ENCODE results near the gene RALGDS.
"Not testable (repeated sequence)": the region's sequence is repeated elsewhere in the genome, so short reads cannot be mapped to it uniquely, and the experiment has no call there.

RALGDS gene

DNA sequence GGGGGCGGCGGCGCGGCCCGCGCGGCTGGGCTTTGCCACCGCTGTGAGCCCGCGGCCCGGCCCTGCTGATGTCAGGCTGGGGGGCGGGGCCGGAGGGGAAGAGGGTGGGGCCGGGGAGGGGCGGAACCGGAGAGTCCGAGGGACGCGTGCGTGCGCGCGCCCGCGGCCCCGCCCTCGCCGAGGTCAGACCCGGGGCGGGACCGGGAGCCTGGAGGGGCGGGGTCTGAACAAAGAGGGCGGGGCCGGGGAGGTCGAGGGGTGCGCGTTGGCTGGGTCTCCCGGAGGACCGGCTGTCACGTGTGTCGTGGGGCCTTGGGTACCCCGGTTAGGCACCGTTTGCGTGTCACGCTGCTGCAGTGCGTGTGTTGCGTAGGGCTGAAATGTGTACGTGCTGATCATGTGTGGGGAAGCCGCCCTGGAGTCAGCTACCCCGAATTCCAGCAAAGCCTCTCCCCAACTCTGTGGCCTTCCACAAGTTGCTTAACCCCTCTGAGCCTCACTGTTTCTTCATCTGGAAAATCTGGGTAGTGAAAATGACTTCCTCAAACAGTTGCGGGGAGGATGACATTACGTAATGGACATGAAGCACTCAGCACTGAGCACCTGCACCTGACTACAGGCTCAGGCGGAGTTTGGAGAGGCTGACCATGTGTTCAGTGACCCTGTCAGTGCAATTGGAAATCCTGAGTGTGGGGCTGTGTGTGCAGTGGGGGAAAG lies at the start of gene RALGDS:
RALGDS (minus strand) TSS at position 43 of the 717 bp plus-strand sequence. CDS start 86 bp downstream, outside the sequence.
- peak; percentile 85 for DNase-seq

DNA sequence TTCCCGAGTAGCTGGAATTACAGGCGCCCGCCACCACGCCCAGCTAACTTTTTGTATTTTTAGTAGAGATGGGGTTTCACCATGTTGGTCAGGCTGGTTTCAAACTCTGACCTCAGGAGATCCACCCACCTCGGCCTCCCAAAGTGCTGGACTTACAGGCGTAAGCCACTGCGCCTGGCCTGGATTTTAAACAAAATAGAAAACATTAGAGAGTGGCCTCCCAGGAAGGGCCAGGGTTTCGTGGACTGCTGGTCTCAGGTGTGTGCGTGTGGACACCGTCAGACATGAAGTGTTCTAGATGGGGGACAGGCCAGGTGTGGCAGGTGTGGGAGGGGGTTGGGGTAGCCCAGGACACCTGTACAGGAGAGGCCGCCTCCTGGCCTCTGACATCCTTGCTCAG lies 49.7 kb upstream of the RALGDS start:
- DNase-seq, result no peak

DNA sequence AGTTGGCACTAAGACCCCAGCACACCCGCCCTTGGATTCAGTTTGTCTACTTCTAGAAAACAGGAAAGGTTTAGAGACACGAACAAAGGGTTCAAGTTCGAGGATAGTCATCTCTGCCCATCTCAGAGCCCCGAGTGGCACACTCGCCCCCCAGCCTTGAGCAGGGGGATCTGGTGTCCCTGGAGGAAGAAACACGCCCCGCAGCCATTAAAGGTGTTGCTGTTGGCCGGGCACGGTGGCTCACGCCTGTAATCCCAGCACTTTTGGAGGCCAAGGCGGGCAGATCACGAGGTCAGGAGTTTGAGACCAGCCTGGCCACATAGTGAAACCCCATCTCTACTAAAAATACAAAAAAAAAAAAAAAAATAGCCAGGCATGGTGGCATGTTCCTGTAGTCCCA lies 48.6 kb upstream of the RALGDS start:
- DNase-seq, result not testable (repeated sequence)

DNA sequence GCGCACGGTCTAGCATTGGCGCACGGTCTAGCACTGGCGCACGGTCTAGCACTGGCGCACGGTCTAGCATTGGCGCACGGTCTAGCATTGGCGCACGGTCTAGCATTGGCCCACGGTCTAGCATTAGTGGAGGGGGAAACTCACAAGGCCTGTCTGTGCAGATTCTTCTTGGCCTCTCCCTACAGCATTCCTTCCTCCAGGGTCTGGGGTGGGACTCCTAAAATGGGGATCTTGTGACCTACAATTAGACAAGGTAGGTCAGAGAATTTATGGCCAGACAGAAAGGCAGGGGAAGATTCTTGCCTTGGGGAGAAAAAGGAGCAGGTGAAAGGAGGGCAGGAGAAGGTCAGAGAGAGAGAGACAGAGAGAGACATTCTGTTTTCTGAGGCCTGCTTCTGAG lies 48.1 kb upstream of the RALGDS start:
- DNase-seq, result no peak

DNA sequence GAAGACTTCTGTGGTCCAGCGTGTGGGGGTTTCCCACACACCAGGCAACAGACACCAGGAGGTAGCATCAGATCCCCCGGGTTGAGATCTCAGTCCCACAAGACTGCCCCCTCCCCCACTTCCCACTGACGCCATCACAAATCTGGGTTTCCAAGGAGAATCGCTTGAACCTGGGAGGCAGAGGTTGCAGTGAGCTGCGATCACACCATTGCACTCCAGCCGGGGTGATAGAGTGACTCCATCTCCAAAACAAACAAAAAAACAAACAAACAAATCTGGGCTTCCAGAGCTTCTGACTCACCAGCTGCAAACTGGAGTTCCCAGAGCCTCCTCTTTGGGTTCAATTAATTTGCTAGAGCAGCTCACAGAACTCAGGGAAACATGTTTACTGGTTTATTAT lies 47.4 kb upstream of the RALGDS start:
- no peak for DNase-seq

DNA sequence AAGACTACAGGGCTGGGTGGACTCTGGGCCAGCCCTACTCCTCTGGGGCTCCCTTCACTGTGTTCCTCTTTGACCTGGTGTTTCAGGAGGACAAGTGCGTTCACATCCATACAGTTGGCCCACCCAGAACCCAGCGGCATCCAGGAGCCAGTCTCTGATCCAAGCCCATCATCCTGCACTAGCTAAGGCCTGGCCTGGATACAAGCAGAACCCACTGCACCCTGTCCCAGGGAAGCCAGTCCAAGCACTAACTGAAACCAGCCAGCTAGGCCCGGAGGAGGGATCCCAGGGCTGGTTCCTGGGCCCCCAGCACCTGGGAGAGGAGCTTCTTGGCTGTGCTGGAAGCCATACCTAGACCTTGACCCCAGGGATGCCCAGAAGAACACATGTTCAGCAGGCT lies 46.7 kb upstream of the RALGDS start:
- DNase-seq, result no peak

DNA sequence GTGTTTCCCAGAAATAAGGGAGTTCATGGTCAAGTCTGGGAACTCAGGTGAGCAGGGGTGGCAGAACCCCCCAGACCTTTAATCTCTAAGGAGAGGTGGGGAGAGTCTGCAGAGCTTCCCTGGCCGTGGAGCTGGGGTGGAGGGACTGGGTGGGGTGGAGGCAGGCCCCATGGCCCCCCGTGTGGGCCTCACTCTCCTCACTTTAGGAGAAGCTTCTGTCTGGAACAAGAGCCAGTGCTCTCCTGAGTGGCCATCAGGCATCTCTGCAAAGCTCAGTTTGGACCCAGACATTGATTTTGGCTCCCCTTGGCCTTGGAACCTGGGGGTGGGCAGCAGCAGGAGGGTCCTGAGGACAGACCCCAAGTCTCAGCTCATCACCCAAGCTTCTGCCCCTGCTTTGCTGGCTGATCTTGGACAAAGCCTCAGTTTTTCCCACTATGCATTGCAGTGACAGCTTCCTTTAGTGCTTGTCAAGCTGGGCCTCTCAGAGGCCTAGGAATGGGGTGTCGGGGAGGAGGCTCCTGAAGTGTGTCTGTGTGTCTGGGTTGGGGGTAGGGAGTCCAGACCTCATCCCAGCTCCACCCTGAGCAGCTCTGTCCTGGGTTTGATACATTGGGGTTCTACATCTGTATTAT lies 46.2 kb upstream of the RALGDS start:
- DNase-seq, result no peak

DNA sequence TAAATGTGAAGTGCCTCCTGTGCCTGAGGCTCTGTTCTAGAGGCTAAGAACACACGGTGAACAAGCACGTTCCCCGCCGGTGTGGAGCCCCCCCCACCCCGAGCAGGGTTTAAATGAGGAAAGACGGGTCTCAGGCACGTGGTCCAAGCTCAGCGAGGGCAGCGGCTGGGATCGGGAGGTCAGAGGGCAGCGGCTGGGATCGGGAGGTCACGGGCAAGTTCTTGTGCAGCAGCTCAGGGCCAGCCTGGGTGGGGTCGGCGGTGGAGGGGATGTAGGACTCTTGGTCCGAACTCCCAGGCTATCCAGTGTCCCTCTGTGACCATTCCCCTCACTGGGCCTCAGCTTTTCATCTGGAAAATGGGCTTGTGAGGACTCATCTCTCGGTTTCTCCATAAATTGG lies 45.4 kb upstream of the RALGDS start:
- no peak for DNase-seq

DNA sequence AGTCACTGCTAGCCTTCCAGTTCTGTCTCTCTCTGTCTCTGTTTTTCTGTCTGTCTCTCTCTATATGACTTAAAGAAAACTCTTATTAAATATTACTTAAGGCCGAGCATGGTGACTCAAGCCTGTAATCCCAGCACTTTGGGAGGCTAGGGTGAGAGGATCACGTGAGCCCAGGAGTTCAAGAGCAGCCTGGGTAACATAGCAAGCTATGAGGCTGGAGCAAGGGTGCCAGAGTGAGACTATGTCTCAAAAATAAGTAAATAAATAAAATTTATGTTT lies 44.4 kb upstream of the RALGDS start:
- no peak for DNase-seq

DNA sequence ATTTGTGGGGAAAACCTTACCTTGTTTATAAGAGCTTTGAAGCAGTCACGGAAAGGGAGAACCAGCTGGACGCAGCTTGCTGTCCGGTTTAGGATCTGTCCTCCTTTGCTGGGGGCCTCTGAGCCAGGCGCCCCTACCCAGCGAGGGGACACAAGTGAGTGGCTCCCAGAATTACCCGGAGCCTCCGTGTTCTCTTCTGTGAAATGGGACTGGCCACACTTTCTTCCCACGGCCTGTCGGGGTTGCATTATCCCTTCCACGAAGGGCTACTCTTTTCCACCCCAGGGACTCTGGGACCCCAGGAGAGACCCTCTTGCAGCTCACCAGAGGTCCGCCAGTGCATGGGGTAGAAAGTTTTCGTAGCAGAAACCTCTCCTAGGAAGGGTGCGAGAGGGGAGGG lies 43.2 kb upstream of the RALGDS start:
- no peak for DNase-seq

DNA sequence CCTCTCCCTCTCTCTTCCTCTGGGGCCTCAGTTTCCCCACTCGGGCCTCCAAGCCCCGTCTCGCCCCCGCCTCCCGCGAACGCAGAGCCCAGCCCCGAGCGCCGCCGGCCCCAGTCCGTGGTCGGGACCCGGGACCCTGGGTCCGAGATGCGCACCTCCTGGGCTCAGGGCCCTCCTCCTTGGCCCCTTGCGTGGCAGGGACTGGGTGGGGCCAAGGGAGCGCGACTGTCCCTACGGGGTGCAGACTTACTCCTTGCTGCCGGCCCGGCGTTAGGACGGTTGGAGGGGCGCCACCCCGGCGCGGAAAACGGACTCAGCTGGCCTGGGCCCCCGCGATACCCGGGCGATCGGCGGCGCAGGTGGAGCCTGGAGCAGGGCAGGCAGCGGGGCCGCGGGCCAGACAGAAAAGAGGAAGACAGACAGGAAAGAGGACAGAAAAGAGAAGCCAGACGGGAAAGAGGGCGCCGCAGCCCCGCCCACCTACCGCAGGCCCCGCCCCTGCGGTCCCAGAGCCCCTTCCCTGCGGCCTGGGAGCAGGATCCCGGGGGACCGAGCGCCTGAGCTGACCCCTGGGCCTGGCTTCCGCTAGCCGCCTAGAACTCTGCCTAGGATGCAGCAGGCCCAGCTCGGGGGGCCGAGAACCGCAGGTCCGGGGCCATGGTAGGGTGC lies 42.6 kb upstream of the RALGDS start, which contains the start of gene GBGT1:
GBGT1 (minus strand) TSS at position 411 of the 669 bp plus-strand sequence. CDS start 1,502 bp downstream, outside the sequence.
- no peak for DNase-seq

DNA sequence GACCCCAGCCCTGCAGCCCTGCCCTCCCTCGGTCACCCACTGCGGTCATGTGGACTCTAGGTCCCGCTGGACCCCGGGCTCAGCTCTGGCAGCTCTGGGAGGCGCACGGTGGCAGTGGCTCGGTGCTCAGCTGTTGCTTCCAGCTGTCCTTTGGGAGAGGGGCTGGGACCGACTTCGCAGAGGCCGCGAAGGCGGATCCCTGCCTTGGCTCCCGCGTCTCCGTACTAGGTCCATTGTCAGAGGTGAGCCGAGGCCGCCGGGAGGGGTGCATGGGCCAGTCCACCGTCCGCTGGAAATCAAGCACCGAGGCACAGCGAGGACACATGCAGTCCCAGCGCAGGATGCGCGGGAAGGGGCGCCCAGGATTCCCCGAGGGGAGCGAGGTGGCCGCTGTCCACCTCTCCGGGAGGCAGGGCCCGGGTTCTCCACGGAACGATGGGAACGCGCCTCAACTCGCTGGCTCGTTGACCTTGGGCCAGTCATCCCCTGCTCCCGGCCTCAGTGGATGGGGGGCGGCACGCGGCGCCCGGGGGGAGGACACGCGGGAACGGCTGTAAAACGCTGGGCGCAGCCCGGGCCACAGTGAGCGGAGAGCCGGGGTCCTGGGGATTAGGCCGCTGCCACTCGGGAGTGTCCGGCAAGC lies 41.9 kb upstream of the RALGDS start:
- no peak for DNase-seq

DNA sequence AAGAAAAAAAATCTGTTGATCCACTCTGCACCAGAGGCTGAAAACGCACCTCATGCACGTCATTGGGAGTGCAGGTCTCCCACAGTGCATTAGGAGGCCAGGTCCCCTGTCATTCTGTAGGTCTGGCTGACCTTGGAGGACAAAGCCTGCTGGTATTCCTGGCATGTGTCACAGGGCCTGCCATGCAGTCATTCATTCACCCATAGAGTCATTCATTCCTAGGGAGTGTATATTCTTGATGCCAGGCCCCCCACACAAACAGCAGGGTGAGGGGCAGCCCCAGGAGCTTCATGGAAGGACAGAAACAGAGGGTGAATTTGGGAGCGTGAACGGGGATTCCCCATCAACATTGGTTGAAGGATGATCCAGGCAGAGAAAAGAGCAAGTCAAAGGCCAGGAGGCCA lies 40.5 kb upstream of the RALGDS start:
- DNase-seq, result no peak

DNA sequence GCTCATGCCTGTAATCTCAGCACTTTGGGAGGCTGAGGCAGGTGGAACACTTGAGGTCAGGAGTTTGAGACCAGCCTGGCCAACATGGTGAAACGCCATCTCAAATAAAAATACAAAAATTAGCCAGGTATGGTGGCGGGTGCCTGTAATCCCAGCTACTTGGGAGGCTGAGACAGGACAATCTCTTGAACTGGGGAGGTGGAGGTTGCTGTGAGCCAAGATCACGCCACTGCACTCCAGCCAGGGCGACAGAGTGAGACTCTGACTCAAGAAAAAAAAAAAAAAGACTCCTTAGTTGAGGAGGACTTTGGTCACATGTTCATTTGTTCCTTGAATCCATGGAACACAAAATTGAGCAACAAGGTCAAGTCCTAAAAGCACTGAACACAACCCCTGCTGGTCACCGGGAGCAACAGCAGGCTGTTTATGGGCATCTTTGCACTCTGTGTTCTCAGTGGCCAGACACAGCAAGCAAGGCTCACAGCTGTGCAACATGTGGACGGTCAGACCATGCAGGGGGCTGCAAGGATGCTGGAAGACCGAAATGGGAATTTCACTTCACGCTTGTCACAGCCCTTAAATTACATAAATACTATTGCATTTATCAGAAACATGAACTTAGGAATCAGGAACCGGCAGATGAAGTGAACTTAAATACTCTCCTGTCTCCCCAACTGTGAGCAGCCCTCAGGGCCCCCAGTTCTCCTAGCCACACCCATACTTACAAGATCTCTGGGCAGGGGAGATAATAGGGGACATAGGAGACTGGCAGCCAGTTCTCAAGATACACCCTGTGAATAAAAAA lies 39.9 kb upstream of the RALGDS start:
- DNase-seq, result peak; percentile 21

DNA sequence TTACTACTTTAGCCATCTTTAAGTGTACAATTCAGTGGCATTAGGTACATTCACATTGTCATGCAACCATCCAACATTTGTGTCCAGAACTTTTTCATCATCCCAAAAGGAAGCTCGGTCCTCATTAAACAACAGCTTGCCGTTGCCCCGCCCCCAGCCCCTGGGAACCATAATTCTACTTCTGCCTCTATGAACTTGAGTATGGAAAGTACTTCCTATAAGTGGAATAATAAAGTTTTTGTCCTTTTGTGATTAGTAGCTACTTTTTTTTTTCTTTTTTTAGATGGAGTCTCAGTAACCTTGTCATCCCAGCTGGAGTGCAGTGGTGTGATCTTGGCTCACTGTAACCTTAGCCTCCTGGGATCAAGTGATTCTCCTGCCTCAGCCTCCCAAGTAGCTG lies 37.7 kb upstream of the RALGDS start:
- no peak for DNase-seq

DNA sequence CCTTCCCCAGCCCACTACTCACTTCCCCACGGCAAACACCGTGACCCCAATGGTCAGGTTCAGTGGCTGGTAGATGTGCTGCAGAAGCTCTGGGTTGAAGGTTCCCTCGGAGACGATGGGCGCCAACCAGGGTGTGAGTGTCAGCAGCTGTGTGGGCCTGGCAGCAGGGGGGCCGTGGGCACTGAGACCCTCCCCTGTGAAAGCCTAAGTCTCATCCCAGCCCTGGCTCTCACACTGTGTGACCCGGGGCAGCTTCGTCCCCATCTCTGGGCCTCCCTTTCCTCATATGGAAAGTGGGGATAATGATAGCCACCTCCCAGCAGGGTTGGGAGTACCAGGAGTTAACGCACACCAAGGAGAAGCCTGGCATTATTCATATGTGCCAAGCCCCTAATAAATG lies 34.1 kb upstream of the RALGDS start:
- DNase-seq, result no peak

DNA sequence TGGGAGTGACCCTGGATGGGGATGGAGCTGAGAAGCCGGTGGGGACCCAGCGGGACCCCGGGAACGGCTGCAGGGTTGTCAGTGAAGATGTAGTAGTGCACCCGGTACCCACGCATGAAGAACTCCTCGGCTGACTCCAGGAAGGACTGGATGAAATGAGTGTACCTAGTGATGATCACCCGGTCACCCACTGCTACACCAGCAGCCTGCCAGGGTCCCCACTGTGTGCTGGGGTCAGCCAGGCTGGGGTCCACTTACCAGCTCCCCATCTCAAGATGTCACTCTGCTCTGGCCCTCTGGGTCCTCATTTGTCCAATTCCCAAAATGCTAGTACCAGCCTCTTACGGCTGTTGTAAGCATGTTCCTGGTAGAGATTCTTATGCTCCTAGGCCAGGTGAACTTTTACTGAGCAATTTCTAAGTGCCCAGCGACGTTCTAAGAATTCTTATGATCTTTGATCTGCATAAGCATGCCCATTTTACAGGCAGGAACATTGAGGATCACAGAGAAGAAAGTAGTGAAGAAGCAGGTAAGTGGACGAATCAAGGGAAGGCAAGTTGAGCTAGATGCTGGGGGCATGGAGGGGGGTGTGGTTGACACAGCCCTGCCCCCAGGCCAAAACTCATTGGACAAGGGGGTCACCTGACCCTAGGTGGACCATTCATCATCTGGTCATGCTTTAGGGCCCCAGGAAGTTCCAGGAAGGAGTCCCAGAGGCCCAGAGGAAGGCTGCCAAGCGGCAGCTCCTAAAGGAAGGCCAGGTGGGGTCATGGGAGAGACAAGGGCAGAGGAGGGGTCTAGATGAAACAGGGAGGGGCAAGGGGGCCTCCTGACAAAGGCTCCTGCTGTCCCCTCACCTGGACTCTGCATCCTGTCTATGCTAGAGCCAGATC lies 33.3 kb upstream of the RALGDS start:
- DNase-seq, result no peak

DNA sequence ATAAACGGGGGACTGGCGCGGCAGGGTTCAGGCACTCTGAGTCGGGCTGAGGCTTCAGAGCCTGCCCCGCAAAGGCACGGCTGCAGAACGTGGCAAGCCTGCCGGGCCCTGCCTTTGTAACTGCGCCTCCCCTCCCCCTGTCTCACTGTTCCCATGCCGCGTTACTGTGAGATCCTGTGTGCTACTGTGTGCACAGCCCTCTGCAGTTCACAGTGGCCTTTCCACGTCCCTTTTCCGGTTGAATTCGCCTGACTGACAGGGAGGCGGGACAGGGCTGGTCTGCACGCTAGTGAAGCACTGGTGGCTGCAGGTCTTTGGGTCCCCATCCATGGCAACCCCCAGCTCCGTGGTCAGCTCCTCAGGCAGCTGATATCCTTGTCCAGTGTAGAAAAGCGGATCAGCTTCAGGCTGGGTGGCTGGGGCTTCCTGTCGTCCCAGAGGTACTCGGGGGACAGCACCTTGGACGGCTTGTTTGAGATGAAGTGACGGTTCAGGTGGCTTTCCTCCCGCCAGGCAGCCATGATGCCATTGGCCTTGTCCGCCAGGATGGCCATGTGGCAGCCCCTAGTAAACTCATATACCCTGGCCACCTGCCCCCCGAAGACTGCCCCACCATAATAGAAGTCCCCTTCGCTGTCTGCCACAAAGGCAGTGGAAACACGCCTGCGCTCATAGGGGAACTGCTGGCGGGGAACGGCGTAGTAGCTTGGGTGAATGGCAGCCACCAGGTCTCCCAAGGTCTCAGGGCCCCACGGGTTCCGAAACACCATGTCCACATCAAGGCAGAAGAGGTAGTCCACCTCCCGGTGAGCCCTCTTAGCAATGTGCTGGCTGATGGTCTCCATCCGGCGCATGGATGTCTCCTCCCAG lies 32.4 kb upstream of the RALGDS start:
- DNase-seq, result no peak

DNA sequence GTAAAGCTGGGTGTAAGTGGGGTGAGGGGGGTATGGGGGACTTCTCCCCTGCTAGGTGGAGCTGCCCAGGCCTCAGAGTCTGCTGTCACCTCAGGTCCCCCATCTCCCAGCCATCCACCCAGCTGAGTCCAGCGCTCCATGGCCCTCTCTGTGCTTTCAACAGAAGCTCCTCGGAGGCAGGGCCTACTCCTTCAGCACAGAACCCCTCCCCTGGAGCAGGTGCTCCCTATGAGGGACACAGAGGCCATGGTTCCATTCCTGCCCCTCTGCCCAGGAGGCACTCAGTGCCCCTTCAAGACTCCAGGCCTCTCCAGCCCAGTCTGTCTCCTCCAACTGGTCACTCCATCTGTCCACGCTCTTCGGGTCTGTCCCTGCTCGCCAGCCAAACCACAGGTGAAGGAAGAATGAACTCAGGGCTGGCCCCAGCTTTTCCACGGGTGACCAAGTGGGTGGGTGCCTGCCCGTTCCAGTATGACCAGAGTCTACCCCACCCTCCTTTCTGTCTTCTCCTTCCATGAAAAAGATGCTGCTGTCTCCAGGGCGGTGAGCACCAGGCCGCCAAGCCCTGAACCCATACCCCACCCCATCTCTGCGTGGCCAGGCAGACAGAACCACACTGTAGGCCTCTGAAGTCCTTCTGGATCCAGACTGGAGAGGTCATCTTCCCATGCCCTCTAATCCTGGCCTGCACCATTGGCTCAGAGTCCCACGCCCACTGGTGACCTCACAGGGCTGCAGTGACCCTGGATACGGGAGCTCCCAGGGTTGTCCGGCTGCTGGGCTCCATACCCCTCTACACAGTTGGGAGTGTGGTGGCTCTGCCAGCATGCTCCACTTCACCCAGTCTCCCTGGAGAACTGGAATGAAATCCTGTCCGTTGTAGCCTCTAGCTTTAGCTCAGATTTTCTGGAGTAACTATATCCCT lies 30.8 kb upstream of the RALGDS start:
- no peak for DNase-seq

DNA sequence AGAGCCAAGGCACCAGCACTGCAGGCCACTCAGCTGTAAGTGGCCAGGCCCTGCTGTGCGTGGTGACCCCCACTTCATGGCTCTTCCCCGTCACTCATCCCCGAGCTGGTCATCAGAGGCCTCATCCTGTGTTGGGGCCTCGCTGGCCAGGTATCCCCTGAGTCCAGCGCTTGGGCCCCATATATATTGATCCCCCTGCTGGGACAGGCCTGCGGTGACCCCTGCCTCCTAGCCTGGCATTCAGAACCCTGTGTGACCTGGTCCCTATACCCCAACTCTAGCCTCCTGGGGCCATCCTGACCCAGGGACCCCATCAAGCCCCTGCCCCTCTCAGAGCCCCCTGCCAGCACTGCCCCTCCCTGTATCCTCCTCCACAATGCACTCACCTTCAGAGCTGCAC lies 30.0 kb upstream of the RALGDS start:
- DNase-seq, result no peak

Measured in SIG-M5 (cell line).